DND-41 (cell line): ENCODE data around the gene CEP164.

Experiments used
- ATAC-seq: fragments of 200-7000 bp; cut with Tn5 transposase; 3 replicates; pipeline ENCODE4 v1.9.1; 2021; ENCODE audit warnings: low read depth; ENCODE audit not compliant: insufficient read depth
- DNase-seq: peaks from one replicate; pipeline ENCODE4 v3.0.0-alpha.2; 2020
- H2AFZ ChIP-seq: 2 replicates; pipeline ENCODE4 v1.6.0; 2012; ENCODE audit warnings: low read depth, low read length
- H3K27ac ChIP-seq: 2 replicates; pipeline ENCODE4 v1.5.1; 2012; ENCODE audit warnings: low read length, inconsistent platforms
- H3K27me3 ChIP-seq: fragments of 200-600 bp; sonication (generic); 2 replicates; pipeline ENCODE4 v1.6.0; 2012; ENCODE audit warnings: low read length, mild to moderate bottlenecking, inconsistent platforms; ENCODE audit not compliant: insufficient read depth, poor library complexity
- H3K36me3 ChIP-seq: 2 replicates; pipeline ENCODE4 v1.5.1; 2012; ENCODE audit warnings: low read length, inconsistent platforms; ENCODE audit not compliant: insufficient read depth
- H3K4me1 ChIP-seq: 2 replicates; pipeline ENCODE4 v1.5.1; 2012; ENCODE audit warnings: mild to moderate bottlenecking, low read length; ENCODE audit not compliant: insufficient read depth
- H3K4me2 ChIP-seq: 2 replicates; pipeline ENCODE4 v1.6.0; 2012; ENCODE audit warnings: mild to moderate bottlenecking, moderate library complexity, low read length, inconsistent platforms; ENCODE audit not compliant: insufficient read depth
- H3K4me3 ChIP-seq, 2 experiments: fragments of 200-600 bp in 1 of 2; shearing (Covaris generic) in 1 of 2; 2 replicates each; pipeline ENCODE4 v1.5.1; 2012 to 2016; ENCODE audit warnings: inconsistent platforms in 2 of 2, low read length in 2 of 2, mild to moderate bottlenecking in 2 of 2, low read depth in 1 of 2, moderate library complexity in 1 of 2
- H3K79me2 ChIP-seq: 2 replicates; pipeline ENCODE4 v1.6.0; 2012; ENCODE audit warnings: low read length, inconsistent platforms; ENCODE audit not compliant: insufficient read depth
- H3K9ac ChIP-seq: 2 replicates; pipeline ENCODE4 v1.6.0; 2012; ENCODE audit warnings: low read depth, mild to moderate bottlenecking, inconsistent platforms, low read length, moderate library complexity
- H3K9me3 ChIP-seq: 2 replicates; pipeline ENCODE4 v1.5.1; 2012; ENCODE audit warnings: low read length, moderate library complexity, mild to moderate bottlenecking, inconsistent platforms; ENCODE audit not compliant: insufficient read depth, severe bottlenecking
- H4K20me1 ChIP-seq: 2 replicates; pipeline ENCODE4 v1.6.0; 2012; ENCODE audit warnings: low read length; ENCODE audit not compliant: insufficient read depth
- EZH2 ChIP-seq: IDR thresholded peaks from 3 replicates; pipeline ENCODE4 v1.6.1; 2012; ENCODE audit warnings: borderline replicate concordance, low read depth, mild to moderate bottlenecking, moderate library complexity, low read length, inconsistent platforms; ENCODE audit not compliant: severe bottlenecking
- TF ChIP-seq, protein P1 (sequence below): IDR thresholded peaks from 2 replicates; pipeline ENCODE4 v1.5.1; 2012; ENCODE audit warnings: borderline replicate concordance, low read length, moderate library complexity, mild to moderate bottlenecking; ENCODE audit not compliant: poor library complexity, severe bottlenecking; ENCODE audit errors: extremely low read depth

The CEP164 gene

DNA sequence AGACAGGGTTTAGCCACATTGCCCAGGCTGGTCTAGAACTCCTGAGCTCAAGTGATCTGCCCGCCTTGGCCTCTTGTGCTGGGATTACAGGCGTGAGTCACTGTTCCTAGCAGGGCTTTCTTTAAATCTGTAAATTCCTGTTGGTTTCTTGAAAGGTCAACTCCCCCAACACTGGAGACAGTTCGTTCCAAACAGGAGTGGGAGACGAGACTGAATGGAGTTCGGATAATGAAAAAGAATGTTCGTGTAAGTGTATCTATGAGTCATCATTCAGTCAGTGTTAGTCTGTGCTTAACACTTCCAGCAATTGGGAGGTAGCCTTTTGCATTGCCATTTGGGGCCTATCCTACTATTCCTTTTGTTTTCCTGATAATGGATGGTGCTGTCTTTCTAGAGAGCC is 46.5 kb upstream of the CEP164 start:
- Histone ChIP-seq H3K36me3 (peaks cover 58% of the 10 kb centered on the region), H3K79me2 (no peaks in the 10 kb centered on the region), H2AFZ (no peak overlapping the region), H3K4me3 (no peak overlapping the region), H3K4me2 (no peak overlapping the region), H4K20me1 (no peaks in the 10 kb centered on the region), H3K4me1 (no peaks in the 10 kb centered on the region), H3K9me3 (no peaks in the 10 kb centered on the region), H3K27me3 (no peaks in the 10 kb centered on the region), H3K27ac (no peak overlapping the region), H3K9ac (no peak overlapping the region)
- TF ChIP-seq, protein P1, sequence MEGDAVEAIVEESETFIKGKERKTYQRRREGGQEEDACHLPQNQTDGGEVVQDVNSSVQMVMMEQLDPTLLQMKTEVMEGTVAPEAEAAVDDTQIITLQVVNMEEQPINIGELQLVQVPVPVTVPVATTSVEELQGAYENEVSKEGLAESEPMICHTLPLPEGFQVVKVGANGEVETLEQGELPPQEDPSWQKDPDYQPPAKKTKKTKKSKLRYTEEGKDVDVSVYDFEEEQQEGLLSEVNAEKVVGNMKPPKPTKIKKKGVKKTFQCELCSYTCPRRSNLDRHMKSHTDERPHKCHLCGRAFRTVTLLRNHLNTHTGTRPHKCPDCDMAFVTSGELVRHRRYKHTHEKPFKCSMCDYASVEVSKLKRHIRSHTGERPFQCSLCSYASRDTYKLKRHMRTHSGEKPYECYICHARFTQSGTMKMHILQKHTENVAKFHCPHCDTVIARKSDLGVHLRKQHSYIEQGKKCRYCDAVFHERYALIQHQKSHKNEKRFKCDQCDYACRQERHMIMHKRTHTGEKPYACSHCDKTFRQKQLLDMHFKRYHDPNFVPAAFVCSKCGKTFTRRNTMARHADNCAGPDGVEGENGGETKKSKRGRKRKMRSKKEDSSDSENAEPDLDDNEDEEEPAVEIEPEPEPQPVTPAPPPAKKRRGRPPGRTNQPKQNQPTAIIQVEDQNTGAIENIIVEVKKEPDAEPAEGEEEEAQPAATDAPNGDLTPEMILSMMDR, result no peak
- no peak for TF ChIP-seq EZH2
- DNase-seq, result no peak
- no peak for ATAC-seq

DNA sequence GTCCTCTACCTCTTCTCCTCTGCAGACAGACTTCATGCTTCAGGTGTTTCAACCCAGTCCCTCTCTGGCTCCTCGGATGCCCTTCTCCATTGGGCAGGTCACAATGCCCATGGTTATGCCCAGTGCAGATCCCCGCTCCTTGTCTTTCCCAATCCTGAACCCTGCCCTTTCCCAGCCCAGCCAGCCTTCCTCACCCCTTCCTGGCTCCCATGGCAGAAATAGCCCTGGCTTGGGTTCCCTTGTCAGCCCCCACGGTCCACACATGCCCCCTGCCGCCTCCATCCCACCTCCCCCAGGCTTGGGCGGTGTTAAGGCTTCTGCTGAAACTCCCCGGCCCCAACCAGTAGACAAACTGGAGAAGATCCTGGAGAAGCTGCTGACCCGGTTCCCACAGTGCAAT is 45.8 kb upstream of the CEP164 start:
- no peak overlapping the region for H3K27ac ChIP-seq
- H3K4me2 ChIP-seq, result no peak overlapping the region
- no peaks in the 10 kb centered on the region for H4K20me1 ChIP-seq
- no peak overlapping the region for H2AFZ ChIP-seq
- no peaks in the 10 kb centered on the region for H3K4me1 ChIP-seq
- ATAC-seq (no peak), DNase-seq (no peak)
- no peak for TF ChIP-seq EZH2
- TF ChIP-seq, protein P1, result no peak
- H3K9ac ChIP-seq, result no peak overlapping the region
- H3K4me3 ChIP-seq, result no peak overlapping the region
- no peaks in the 10 kb centered on the region for H3K27me3 ChIP-seq
- peaks cover 65% of the 10 kb centered on the region for H3K36me3 ChIP-seq
- H3K9me3 ChIP-seq, result no peaks in the 10 kb centered on the region
- H3K79me2 ChIP-seq, result no peaks in the 10 kb centered on the region

DNA sequence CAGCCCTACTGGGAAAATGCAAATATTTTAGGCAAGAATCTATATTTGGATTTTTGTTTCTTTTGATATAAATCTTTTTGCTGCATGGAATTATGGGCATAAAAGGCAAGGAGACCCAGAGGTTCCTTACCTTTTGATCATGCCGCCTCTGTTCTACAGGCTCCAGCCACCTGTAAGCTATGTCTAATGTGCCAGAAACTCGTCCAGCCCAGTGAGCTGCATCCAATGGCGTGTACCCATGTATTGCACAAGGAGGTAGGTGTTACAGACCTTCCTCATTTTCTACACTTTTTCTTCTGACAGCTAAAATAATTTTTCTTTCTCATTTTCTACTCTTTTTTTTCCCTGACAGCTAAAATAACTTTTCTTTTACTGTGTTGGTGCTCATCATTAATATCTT is 44.7 kb upstream of the CEP164 start:
- no peaks in the 10 kb centered on the region for H3K27me3 ChIP-seq
- no peak overlapping the region for H3K9ac ChIP-seq
- H3K36me3 ChIP-seq, result peaks cover 71% of the 10 kb centered on the region
- no peak overlapping the region for H2AFZ ChIP-seq
- no peak overlapping the region for H3K27ac ChIP-seq
- no peaks in the 10 kb centered on the region for H3K79me2 ChIP-seq
- no peaks in the 10 kb centered on the region for H4K20me1 ChIP-seq
- TF ChIP-seq, protein P1, result no peak
- no peak for TF ChIP-seq EZH2
- H3K4me1 ChIP-seq, result no peaks in the 10 kb centered on the region
- no peaks in the 10 kb centered on the region for H3K9me3 ChIP-seq
- DNase-seq (no peak), ATAC-seq (no peak)
- H3K4me2 ChIP-seq, result no peak overlapping the region
- no peak overlapping the region for H3K4me3 ChIP-seq

DNA sequence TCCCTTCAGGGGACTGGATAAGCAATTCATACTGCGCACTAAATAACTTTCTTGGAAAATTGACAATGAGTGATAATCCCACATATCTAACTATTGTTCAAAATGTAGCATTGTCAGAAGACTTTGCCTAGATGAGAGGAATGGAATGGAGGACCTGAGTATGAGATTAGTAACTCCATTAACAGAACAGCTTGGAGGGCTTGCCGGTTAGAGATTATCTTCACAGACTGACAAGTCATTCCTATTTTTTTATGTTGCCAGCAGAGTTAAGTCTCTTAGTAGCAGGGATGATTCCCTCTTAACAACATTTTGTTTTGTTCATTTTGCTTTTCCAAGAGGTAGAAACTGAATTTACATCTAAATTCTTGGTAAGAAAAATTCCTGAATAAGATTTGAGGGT is 43.6 kb upstream of the CEP164 start:
- peaks cover 82% of the 10 kb centered on the region for H3K36me3 ChIP-seq
- no peaks in the 10 kb centered on the region for H3K27me3 ChIP-seq
- no peak for TF ChIP-seq EZH2
- TF ChIP-seq, protein P1, result no peak

More for the DNA sequence above, 43.6 kb upstream of the CEP164 start:
- no peak overlapping the region for H3K9ac ChIP-seq
- H2AFZ ChIP-seq, result no peak overlapping the region
- no peaks in the 10 kb centered on the region for H3K9me3 ChIP-seq
- H3K4me1 ChIP-seq, result no peaks in the 10 kb centered on the region
- no peak overlapping the region for H3K27ac ChIP-seq
- DNase-seq, result no peak
- H3K4me3 ChIP-seq, result no peak overlapping the region
- H3K79me2 ChIP-seq, result no peaks in the 10 kb centered on the region
- H3K4me2 ChIP-seq, result no peak overlapping the region
- ATAC-seq, result no peak
- H4K20me1 ChIP-seq, result no peaks in the 10 kb centered on the region
